GM21390 (cell line): ENCODE data around the gene CYTH3.

Experiments
- ATAC-seq: cut with Tn5 transposase; IDR thresholded peaks from one replicate; pipeline ENCODE4 v1.9.1; 2021; ENCODE audit not compliant: unreplicated experiment

Gene CYTH3

DNA sequence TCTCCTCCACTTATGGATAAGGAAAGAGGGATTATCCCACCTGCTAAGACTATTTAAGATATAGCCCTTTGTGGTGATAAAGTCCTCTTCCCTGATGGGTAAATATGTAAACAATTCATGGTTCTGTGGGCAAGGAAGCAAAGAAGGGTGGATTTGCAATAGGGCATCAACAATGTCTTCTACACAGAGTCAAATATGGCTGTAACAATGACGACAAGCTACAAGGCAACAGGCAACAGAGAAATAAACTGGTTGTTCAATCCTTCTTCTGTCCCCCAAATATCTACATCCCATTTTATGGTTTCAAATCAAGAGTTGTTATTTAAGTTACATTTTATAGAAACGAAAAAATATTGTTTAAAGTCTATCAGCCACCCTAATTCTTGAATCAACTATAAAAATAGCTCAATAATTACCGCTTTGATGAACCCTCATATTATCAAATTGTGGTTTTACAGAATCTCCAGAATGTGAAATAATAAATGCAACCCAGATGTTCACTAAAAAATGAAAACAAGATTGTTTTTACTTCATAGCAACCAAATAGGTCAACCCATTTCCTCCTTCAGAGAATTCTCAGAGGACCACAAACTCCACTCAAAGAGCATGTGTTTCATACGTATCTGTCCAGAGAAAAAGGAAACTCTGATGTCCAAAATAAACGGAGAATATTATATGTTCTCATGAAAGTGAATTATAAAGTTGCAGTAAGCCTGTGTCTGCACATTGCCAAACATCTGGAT, 13.8 kb downstream of the CYTH3 start:
- ATAC-seq: no peak

DNA sequence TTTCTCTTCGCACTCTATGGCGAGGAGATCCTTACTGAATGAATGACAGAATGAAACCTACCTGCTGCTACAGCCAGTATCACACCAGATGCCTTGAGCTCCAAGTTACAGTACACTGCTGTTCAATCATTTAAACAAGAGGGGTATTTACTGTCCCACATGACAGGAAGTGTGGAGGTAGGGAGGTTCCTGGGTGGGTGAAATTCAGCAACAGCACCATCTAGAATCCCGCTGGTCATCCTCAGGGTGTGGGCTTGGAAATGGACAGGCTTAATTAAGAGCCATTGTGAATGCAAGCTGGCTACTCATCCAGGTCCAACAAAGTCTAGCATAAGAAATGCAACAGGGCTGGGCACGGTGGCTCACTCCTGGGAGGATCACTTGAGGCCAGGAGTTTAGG, 14.7 kb downstream of the CYTH3 start:
- no peak for ATAC-seq

DNA sequence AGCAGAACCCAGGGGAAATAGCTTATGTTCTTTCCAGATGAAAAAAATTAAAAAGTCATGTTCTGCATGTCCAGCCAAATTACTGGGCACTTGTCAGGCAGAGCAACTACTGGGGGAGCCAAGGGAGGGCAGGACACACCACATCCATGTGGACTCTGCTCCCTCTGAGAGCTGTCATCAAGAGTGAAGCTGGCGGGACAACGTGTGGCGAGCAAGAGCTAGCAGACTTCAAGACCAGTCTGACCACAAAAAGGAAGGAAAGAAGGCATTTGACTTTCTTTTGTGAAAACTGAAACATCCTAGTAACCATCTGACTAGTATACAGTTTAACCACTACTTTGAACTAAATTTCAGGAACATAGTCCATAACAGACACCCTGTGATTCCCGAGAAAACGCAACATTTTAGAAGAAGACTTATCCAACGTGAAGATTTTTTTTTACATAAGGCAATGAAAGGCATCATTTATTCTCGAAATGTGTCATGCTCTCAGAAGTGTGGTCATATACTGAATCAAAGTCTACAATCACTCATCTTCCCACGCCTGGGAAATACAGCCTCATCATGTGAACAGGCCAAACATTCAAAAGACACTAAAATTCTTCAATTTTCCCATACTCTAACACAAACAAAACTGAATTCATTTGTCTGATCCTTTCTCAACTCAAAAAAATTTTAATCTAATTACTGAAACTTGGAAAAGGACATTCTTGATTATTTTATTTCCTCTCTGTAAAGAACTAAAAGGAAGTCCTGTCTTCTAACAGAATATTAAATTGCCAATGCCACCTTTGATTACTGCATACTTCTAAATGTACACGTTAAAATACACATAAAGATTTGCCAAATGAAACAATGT, 15.5 kb downstream of the CYTH3 start:
- ATAC-seq: peak; percentile 74

DNA sequence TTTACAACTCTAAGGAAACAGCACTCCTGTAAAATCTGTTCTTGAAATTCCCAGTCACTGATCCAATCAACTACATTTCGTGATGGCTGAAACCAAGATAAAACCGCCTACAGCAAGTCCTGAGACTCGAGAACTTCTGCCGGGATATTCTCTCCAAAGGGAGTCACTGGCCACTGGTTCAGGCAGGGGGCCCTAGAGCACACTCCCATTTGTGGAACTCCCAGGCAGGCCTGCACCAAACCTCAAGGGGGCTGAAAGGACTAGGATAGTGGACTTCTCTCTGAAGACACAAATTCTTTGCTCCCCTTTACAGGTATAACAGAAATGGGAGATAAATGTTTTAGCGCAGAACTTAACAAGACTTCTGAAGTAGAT, 16.3 kb downstream of the CYTH3 start:
- no peak for ATAC-seq

DNA sequence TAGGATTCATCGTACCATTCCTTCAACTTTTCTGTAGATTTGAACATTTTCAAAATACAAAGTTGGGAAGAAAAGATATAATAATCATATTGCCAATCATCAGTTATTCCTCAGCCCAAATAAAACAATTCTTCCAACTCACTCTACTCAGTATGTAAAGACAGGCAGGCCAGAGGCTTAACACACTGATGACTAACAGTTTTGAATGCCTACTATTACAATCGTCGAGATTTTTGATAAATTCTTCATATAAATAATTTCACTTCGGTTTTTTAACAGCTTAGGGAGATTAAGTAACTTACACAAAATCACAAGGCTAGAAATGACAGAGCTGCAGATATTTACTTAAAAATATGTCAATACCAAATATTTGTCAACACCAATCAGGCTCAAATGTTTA, 17.6 kb downstream of the CYTH3 start:
- ATAC-seq: no peak

DNA sequence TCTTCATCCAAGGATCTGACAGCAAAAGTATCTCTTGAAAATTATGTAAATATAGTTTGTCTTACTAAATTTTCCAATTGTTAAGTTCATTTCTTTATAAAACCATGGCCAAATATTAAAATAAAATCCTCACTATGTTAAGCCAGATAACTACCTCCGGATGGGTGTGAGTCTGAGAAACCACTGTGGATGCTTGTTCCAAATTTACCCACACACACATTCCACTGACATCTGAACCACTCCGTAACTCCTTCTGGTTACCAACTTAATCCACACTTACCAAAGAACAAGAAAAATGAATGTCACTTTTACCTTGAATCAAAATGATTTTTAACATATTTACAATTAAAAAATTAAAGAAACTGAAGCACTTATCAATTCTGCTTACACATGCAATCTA, 19.7 kb downstream of the CYTH3 start:
- ATAC-seq: no peak

DNA sequence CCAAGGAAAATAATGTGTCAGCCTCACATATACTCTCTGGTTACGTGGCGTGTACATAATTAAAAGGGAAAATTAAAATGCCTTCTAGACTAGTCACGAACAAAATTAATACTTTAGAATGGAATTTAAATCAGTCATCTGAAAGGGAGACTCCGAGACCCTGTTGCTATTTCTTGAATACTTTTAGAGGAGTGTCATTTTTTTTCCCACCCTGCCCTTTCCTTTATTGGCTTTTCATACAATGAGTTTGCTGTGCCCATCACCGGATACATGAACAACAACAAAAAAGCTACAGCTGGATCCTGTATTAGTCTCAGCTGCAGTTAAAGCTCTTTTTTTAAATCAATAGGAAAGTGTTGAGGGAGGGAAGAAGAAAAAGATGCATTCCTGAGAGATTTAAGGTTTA, 20.1 kb downstream of the CYTH3 start:
- ATAC-seq: no peak

DNA sequence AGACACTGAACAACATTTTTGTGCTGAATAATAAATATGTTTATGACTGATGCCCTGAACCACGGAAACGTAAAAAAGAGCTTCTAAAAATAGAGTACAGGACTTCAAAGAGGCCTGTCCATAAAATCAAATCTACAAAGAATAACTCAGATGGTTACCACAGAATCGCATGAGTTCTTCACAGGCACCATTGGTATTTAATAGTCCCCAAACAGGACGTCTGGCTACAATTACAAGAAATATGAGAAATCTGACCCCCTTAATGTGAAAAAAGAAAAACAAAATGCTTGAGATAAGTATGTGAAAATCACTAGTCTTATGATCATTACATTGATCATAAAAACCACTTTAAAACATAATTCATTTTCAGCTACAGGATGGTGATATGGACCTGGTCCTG, 20.8 kb downstream of the CYTH3 start:
- ATAC-seq: no peak

DNA sequence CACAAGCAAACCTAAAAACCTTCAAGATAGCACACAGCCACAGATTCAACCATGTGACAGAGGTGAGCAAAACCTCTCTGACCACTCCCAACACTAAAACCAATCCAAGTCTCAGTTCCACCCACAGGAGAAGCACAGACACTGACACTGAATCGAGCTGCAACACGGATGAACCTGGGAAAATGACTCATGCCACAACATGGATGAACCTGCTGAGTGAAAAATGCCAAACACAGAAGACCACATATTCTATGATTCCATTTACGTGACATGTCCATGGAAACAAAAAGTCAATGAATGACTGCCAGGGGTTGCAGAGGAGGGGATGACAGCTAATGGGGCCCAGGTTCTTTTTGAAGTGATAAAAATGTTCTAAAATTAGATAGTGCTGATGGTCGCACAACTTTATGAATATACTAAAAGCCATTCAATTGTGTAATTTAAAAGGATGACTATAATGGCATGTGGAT, 22.0 kb downstream of the CYTH3 start:
- peak; percentile 81 for ATAC-seq

DNA sequence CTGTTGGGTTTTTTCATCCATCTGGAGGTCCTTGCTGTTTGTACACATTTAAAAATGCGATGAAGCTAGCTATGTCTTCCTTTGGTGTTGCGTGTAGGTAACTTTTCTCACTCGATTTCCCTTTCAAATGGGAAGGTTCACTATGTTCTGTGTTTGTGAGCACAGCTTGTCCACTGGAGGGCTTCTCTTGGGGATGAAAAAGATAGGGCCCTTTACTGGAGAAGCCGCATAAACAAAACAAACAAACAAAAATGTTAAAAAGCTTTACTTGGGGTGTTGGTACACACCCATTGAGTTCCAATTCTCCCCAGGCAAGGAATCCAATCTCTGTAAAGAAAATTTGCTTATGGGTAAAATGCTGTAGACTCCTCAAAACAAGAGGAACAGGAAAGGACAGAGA, 23.4 kb downstream of the CYTH3 start:
- ATAC-seq: no peak

DNA sequence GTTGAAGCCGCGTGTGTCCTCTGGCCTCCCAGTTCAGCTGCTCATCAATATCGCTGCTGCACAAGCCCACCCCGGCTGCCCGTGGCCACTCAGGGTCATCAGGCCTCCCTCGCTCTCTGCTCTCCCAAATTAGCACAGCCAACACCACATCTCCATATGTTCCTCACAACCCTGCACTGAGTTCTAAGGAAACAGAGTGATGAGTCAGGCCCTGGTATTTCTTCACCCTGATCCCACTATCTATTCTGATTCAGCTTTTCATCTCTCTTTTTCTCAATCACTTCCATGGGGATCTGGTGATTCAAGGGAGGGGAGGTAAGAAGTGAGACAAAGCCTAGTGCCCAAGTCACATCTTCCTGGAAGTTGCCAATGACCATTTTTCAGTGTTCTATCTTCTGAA, 23.8 kb downstream of the CYTH3 start:
- no peak for ATAC-seq

DNA sequence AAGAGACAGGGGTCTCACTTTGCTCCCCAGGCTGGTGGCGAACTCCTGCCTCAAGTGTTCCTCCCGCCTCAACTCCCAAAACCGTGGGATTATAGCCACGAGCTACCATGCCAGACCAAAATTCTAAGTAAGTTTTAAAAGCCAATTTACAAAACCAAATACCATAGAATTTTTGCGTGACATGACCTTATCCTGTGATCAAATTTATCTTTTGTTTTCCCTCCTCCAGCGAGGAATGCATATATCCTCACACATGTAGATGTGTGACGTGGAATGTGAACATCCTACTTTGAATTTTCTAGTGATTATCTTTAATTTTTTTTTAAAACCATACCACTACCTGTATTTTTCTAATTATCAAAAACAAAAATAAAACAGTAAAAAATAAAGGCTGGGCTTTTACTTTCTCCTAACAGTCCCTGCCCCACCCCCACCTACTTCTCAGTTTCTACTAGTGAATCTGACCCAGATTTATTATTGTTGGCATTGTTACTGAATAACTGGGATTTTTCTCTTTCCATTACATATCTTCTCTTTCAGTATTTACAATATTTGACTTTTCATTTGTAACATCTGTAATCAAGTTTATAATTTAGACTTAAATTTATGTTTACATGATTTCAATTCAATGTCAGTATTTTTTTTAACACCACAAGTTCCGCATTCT, 26.0 kb downstream of the CYTH3 start:
- ATAC-seq: no peak

DNA sequence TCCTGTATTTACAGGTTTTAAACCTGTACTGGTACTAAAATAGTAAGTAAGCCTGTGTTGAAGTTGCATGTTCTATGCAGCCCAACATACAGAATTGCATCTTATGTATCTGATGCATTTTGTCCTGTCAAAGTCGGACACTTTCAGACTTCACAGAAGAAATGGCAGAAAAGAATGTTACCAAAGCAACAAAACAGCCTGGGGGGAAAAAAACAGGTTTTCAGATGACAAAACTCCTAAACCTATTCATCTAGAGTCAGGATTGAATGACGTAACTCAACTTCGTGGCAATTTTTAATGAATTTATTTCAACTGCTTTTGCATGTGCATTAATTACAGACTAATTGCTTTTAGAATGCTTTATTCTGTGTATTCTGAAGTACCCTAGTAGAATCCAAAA, 28.4 kb downstream of the CYTH3 start:
- no peak for ATAC-seq

DNA sequence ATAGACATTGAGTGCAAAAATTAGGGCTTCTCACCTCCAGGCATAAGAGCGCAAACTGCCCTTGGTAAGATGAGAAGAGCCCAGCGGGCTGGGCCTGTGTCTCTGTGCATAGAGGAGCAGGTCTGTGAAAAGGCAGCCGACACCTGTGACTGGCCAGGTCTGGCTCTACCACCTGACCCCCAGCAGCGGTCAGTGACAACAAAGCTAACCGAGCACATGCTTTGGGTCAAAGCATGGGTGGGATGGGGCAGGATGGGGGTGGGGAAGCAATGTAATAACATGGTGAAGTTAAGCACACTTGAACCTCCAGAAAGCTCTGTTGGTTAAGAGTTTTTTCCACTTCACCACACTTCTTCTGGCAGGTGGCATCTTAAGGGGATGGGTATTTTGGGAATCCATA, 29.3 kb downstream of the CYTH3 start:
- ATAC-seq: no peak

DNA sequence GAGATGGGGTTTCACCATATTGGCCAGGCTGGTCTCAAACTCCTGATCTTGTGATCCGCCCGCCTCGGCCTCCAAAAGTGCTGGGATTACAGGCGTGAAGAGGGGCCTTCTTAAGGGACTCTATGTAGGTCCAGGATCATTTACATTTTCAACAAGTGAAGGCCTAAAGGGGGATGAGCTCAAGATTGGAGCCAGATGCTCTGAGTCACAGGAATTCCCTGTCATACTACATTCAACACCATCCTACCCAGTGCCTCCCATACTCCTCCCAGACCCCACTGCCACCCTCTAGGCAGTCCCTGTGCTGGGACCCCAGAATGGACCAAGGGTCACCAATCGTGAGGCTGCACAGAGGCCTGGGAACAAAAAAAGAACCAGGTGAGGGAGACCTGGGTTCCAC, 29.9 kb downstream of the CYTH3 start:
- no peak for ATAC-seq

DNA sequence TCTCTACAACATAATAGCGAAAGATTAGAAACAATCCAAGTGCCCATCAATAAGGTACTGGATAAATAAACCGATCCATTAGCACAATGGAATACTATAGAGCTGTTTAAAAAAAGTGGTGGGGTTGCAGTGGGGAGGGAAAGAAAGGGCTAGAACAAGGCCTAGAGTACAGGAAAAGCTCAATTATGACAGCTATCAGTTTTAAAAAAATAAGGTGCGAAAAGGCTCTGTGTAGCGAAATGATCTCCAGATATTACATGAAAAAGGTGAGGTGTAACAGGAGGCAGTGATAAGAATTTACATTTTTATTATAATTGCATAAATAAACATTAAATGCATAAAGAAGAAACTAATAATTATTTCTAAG, 30.8 kb downstream of the CYTH3 start:
- ATAC-seq: no peak

DNA sequence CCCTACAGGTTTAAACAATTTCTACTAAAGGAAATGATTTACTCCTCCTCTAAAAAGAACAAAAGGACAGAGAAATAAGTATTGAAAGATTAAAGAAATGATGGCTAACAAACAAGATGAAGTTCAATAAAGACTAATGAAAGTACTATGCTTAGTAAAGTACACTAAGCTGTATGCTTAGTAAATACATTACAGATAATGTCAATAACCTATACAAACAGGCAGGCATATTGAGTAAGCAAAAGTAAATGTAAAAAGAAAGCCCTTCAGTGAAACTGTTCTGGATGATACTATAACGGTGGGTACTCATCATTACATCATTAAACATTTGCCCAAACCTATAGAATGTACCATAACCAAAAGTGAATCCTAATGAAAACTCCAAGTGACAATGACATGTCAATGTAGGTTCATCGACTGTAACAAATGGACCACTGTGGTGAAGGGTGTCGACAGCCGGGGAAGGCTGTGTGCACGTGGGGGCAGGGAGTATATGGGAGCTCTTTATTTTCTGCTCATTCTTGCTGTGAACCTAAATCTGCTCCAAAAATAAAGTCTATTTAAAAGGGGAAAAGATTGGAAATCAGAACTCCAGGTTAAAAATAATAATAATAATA, 34.0 kb downstream of the CYTH3 start:
- no peak for ATAC-seq

DNA sequence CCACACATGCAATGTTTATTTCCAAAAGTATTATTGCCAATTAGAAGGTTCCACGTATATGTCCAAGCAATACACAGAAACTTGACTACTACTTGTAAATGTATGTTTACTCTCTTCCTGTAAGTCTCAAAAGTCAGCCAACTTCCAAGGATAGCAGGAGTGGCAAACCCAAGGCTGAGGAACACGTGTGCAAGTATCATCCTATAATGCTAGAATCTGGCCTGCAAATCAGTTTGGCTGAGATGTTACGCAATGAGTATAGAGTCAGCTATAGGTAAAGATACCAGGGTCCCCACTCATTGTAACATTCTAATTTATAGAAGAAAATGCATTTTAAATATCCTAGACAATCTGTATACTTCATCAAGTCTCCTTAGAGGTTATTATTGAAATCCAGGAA, 34.7 kb downstream of the CYTH3 start:
- no peak for ATAC-seq

DNA sequence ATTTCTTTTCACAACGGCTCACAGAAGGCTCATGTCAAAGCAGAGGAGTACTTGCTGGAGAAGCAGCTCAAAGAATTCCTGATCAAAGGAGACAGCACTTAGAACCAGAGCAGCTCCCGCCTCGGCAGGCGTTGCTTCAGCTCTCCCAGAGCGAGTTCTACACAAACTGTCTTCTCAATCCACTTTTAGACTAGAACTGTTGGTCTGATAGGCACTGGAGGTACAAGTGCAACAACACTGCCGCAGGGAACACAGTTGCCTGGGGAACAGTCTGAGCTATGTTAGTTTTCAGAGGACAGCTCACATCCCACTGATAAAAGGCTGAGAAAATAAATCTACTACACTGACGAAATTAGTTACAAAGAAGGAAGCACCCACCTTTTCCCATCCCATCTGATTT, 35.4 kb downstream of the CYTH3 start:
- ATAC-seq: no peak

DNA sequence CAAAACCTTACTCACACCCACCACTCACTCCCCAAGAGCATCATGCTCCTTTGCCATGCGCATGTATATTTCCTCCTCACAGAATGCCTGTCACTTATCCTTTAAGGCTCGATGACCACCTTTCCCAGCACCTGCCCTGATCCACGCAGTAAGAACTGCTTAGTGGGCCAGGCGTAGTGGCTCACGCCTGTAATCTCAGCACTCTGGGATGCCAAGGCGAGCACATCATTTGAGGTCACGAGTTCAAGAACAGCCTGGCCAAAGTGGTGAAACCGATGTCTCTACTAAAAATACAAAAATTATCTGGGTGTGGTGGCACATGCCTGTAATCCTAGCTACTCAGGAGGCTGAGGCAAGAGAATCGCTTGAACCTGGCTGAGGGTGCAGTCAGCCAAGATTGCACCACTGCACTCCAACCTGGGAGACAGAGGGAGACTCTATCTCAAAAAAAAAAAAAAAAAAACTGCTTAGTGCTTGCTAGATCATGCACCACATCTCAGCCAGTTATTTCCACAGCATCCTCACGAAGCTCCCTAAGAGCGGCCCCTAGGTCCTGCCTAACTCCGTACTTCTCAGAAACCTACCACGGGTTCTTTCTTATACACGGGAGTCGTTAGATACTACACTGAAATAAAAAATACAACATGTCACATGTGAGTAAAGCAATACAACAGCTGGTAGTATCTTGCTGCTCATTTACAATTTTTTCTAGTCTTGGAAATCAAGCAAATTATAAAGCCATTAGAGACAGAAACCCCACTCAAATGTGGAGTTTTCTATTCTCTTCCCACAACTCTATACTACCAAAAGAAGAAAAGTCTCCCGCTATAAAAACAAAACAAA, 37.2 kb downstream of the CYTH3 start:
- ATAC-seq: no peak

DNA sequence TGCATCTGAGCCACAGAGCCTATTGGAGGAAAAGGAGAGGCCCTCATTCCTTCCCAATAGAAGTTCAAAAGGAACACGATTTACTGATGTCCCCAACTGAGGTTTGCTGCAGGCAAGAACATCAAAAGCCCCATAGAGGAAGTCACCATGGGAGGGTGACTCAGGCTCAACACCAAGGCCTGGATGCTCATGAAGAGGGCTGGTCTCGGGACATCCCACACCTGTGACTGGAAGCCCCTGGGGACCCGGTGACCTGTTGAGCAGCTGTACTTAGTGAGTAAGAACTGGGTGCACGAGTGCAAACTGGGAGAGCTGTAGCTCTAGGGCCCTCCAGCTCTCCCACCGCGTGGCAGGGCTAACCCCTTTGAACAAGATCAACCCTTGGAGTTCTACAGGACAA, 38.0 kb downstream of the CYTH3 start:
- ATAC-seq: no peak
